Measurements from ENCODE around the gene ALOXE3.
A peak's percentile ranks its signal among the peaks of the same experiment; 100 is the strongest.
"Not testable (repeated sequence)": the region's sequence is repeated elsewhere in the genome, so short reads cannot be mapped to it uniquely, and the experiment has no call there.

Gene ALOXE3

DNA sequence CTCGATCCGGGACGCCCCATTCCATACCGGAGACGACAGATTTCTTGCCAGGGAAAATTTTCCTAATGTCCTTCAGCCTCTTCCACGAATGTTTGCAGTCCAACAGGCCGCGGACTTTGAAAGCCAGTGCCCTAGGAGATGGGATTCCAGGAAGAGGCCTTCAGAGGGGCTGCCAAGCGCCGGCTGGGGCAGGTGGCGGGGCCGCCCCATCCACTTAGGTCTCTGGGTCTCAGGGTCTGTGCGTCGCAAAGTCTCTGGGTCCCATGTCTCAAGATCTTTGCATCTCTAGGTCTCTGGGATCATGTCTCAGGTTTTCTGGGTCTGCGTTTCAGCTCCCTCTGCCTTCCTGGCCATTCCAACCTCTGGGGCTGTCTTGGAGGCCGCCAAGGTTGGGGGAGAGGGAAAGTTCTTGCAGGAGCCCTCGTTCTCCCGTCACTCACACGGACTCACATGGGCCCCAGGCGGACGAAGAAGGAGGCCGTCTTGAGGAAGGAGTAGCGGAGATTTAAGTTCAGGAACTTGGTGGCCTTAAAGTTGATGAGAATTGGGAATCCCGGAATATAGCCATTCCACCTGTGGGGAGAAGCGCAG lies 38.0 kb downstream of the ALOXE3 start:
- Histone ChIP-seq H3K36me3 (ENCODE audit: insufficient read depth, low read length) (no peaks in the 10 kb centered on the region; the same call in 1 of the 2 replicates), H3F3A (ENCODE audit: insufficient read depth, low read length) (no peaks in the 10 kb centered on the region), H3K4me2 (ENCODE audit: low read length) (peak overlapping the region; percentile 89), H3K9me2 (ENCODE audit: low read depth, low read length) (no peaks in the 10 kb centered on the region), H3K4me1 (ENCODE audit: insufficient read depth, low read length, severe bottlenecking) (peaks cover 7% of the 10 kb centered on the region), H2AFZ (ENCODE audit: low read length) (no peak overlapping the region), H3K79me2 (ENCODE audit: insufficient read depth, low read length) (no peaks in the 10 kb centered on the region), H3K9me3 (ENCODE audit: low read length) (no peaks in the 10 kb centered on the region), H3K9ac (ENCODE audit: low read length) (peak overlapping the region; percentile 75; the same call in 1 of the 2 replicates), H4K20me1 (ENCODE audit: insufficient read depth, low read length) (no peaks in the 10 kb centered on the region), H3K4me3 (ENCODE audit: low read depth, low read length, poor library complexity, severe bottlenecking) (peak overlapping the region; percentile 71), H3K27ac (ENCODE audit: low read depth, low read length, poor library complexity, severe bottlenecking) (no peak overlapping the region), H3K27me3 (ENCODE audit: insufficient read depth, low read length) (no peaks in the 10 kb centered on the region)
- no peak for TF ChIP-seq EZH2 (IDR thresholded peaks at IDR 0.05; ENCODE audit: borderline replicate concordance, low read length)
- TF ChIP-seq CTCF (IDR thresholded peaks at IDR 0.05; ENCODE audit: low read length), result no peak

DNA sequence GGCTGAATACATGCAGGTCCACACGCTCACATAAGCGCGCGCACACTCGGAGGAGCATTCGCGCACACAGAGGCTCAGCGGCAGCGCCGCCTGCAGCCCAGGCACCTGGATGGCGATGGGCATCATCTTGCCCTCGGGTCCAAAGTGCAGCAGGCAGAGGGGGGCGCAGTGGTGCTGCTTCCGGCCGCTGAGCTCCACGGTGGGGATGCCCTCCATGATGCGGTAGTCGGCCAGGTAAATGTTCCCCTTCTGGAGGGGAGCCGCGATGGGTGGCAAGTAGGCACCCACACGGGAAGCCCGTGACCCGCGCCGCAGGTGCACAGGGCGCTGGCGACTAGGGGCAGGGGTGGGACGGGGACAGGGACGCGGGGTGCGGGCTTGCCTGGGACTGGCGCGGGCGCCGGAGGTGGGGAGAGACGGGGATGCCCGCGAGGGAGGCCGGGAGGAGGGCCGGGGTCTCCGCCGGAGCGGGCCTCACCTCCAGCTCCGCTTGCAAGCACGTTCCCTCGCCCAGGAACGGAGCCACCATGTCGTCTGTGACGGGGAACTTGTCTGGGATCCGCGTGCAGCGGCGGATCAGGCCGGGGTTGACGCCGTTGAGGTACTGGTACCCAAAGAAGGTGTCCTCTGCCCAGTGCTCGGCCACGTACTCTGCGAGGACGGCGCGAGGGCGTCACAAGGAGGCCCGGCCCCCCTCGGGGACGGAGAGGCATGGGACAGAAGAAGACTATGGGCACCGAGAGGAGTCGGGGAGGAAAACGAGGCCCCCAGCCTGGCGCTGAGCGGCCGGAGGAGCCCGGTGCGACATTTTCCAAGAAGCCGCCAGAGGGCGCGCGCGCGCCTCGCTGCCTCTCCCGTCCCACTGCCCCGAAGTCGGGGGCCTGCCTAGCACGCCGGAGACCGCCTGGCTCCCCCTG lies 38.8 kb downstream of the ALOXE3 start:
- TF ChIP-seq CTCF (IDR thresholded peaks at IDR 0.05; ENCODE audit: low read length), result peak; percentile 96
- no peak for TF ChIP-seq EZH2 (IDR thresholded peaks at IDR 0.05; ENCODE audit: borderline replicate concordance, low read length)
- Histone ChIP-seq H2AFZ (ENCODE audit: low read length) (no peak overlapping the region), H3K9me2 (ENCODE audit: low read depth, low read length) (no peaks in the 10 kb centered on the region), H3K4me3 (ENCODE audit: low read depth, low read length, poor library complexity, severe bottlenecking) (peak overlapping the region; percentile 71), H3K27me3 (ENCODE audit: insufficient read depth, low read length) (no peaks in the 10 kb centered on the region), H3K36me3 (ENCODE audit: insufficient read depth, low read length) (no peaks in the 10 kb centered on the region; the same call in 1 of the 2 replicates), H3K4me2 (ENCODE audit: low read length) (peak overlapping the region; percentile 89), H3K4me1 (ENCODE audit: insufficient read depth, low read length, severe bottlenecking) (peaks cover 7% of the 10 kb centered on the region), H4K20me1 (ENCODE audit: insufficient read depth, low read length) (no peaks in the 10 kb centered on the region), H3F3A (ENCODE audit: insufficient read depth, low read length) (no peaks in the 10 kb centered on the region), H3K79me2 (ENCODE audit: insufficient read depth, low read length) (no peaks in the 10 kb centered on the region), H3K9ac (ENCODE audit: low read length) (peak overlapping the region; percentile 75), H3K27ac (ENCODE audit: low read depth, low read length, poor library complexity, severe bottlenecking) (peak overlapping the region; percentile 4), H3K9me3 (ENCODE audit: low read length) (no peaks in the 10 kb centered on the region)

- H3K79me2 ChIP-seq (ENCODE audit: insufficient read depth, low read length); H2AFZ ChIP-seq (ENCODE audit: low read length); H3F3A ChIP-seq (ENCODE audit: insufficient read depth, low read length); H3K9ac ChIP-seq (ENCODE audit: low read length); H3K4me3 ChIP-seq (ENCODE audit: low read depth, low read length, poor library complexity, severe bottlenecking); H3K4me1 ChIP-seq (ENCODE audit: insufficient read depth, low read length, severe bottlenecking); H3K4me2 ChIP-seq (ENCODE audit: low read length); H3K9me2 ChIP-seq (ENCODE audit: low read depth, low read length); H3K27ac ChIP-seq (ENCODE audit: low read depth, low read length, poor library complexity, severe bottlenecking); H3K27me3 ChIP-seq (ENCODE audit: insufficient read depth, low read length); H3K36me3 ChIP-seq (ENCODE audit: insufficient read depth, low read length); H3K9me3 ChIP-seq (ENCODE audit: low read length); H4K20me1 ChIP-seq (ENCODE audit: insufficient read depth, low read length): not testable (repeated sequence)
Observed at GRCh38 chr17:8077939-8078338, 40.4 kb downstream of the ALOXE3 start.
